LNCaP clone FGC (cell line): ENCODE data around the gene TESK1.

Experiments used
- DNase-seq: peaks from one replicate; pipeline ENCODE4 v3.0.0-alpha.2; 2011; ENCODE audit warnings: low read depth
- H3K4me3 ChIP-seq: 2 replicates; pipeline ENCODE4 v1.5.1; 2011; ENCODE audit warnings: mild to moderate bottlenecking, low read depth, low read length, control low read depth
- CTCF ChIP-seq: IDR thresholded peaks from 2 replicates; pipeline ENCODE4 v1.5.1; 2012; ENCODE audit warnings: mild to moderate bottlenecking; ENCODE audit not compliant: control insufficient read depth, insufficient read depth; ENCODE audit errors: extremely low read depth

TESK1 gene

DNA sequence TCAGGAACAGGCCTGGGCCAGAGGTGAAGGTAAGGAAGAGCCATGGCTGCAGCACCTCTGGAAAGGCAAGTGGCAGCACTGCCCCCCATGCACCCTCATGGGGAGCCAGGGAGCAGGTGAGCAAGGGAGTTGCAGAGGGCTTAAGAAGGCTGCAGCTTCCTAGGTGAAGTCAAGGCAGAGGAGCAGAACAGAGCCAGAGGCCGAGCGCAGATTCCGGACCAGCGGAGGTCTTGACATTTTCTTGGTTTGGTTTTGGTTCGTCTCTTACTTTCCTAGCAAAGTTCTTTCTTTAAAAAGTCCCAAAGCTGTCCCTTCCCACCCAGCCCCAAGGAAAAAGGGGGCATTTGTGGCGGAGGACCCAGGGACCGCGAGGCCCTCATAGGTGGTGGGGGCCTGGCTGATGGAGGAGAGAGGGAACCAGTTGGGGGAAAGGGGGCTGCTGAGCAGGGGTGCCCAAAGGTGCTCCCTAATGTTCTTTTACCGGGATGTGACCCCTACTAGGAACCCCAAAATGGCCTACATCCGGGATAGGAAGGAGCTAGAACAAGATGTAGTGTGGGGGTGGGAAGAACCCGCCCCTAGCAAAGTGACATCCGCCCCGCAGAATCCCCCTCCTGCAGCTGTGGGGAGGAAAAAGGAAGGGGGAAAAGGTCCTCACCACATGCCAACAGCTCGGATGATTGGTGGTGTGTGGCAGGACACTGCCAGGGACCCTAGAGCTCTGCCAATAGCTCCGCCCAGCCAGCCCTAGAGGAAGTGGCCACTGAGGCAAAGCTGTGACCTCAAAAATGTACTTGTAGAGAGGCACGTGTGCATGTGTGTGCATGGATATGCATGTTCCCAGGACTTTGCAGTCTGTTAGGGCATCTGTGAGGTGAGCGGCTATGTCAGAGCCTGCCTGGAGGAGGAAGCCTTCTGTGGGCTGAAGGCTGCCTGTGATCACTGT lies 14.1 kb downstream of the TESK1 start:
- DNase-seq = no peak
- TF ChIP-seq CTCF = no peak
- H3K4me3 ChIP-seq = no peak overlapping the region

DNA sequence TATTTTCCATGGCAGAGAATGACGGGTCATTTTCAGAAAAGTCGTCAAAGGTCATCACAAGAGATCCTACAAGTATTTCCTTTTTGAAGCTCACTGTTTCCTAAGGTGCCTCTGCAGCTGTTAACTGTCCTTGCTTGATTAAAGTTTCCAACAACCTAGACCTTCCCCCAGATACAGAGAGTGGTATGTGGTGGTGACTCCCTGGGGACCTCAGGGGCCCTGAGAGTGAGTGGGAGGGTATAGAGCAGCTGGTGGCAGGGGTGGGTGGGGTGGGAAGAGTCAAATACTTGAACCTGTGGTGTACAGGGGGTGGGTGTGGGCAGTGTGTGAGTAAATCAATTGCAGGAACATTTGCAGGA lies 14.7 kb downstream of the TESK1 start:
- no peak overlapping the region for H3K4me3 ChIP-seq
- no peak for TF ChIP-seq CTCF
- DNase-seq = no peak

DNA sequence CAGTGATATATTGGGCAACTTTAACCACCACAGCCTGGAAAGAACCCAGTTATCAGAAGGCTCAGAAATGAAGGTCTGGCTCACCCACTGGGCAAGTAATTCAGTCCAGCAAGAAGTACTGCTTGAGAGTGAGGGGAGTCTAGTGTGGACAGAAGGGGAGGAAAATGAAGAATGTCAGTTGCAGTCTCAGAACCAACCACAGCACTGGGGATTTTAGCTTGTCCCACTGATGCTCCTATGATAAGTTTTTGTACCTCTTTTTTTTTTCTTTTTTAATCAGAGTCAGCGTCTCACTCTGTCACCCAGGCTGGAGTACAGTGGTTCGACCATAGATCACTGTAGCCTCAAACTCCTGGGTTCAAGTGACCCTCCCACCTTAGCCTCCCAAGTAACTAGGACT lies 22.5 kb downstream of the TESK1 start:
- no peak for TF ChIP-seq CTCF
- H3K4me3 ChIP-seq = no peak overlapping the region
- no peak for DNase-seq

DNA sequence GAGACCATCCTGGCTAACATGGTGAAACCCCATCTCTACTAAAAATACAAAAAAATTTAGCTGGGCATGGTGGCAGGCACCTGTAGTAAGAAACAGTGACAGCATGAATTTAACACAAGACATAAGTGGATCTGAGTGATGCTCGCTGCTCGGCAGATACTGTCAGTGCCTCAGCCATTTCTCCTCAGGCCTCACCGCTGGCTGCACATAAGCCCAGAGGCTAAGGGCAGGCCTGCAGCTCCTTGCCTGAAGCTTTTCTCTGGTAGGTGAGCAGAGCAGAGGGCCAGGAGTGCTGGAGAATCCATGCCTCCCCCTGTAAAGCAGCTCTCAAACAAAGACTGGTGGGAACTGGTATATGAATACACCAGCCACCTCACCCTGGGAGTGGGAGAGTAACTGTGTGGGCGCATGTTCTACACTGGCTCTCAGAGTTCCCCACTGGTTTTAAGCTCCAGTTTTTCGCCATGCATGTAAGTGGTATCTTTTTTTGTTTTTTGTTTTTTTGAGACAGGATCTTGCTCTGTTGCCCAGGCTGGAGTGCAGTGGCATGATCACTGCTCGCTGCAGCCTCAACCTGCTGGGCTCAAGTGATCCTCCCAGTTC lies 23.4 kb downstream of the TESK1 start:
- TF ChIP-seq CTCF = no peak
- no peak overlapping the region for H3K4me3 ChIP-seq
- DNase-seq = no peak

DNA sequence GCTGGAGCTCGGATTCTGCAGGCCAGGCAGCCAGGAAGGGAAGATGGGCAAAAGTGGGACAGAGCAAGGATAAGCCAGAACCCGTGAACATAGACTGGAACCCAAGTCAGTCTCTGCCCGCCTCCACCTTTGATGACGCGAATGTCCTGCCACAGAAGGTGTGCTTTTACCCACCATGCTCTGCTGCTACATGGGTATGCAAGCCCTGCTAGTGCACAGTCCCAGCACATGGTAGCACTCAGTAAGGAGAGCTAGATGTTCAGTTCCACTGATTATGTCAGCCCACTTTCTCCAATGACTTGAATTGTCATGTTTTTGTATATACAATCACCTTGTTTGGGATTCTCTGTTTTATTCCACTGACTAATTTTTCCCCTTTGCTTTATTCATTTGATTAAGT lies 24.5 kb downstream of the TESK1 start:
- DNase-seq = no peak
- no peak for TF ChIP-seq CTCF
- H3K4me3 ChIP-seq = no peak overlapping the region

DNA sequence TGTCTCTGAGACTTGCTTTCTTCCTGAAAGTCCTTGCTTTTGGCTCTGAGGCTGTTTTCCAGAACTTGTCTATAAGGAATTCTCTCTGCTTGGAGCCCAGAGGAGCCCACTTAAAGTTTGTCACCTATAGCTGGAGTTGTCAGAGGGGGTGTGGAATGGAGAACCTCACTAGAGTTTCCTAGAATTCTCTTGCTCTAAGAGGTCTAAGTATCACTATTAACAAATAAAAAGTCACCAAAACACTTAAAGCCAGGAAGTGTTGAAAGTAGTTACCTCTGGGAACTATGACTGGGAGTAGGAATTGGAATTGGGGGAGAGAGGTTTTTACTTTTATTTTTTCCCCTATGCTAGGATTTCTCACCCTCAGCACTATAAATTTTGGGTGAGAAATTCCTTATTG lies 30.7 kb downstream of the TESK1 start:
- no peak for DNase-seq
- H3K4me3 ChIP-seq = no peak overlapping the region
- no peak for TF ChIP-seq CTCF
